T-helper 1 cell treated with Interleukin-12 subunit alpha and Interleukin-12 subunit beta and Interleukin-4 antibody, amounts not matched to agents 30 μg/mL and 1 μg/mL, for 36 hours (primary cell): ENCODE results near the gene EGLN2.
A peak's percentile ranks its signal among the peaks of the same experiment; 100 is the strongest.

Experiments used
- H3K27ac Mint-ChIP-seq: one replicate; pipeline ENCODE4 v1.8.0; 2021; ENCODE audit warnings: mild to moderate bottlenecking, mixed read lengths
- H3K27me3 Mint-ChIP-seq: one replicate; pipeline ENCODE4 v1.8.0; 2021; ENCODE audit warnings: low read depth, mixed read lengths
- H3K36me3 Mint-ChIP-seq: one replicate; pipeline ENCODE4 v1.8.0; 2021; ENCODE audit warnings: low read depth, mixed read lengths
- H3K4me1 Mint-ChIP-seq: one replicate; pipeline ENCODE4 v1.8.0; 2021; ENCODE audit warnings: low read depth, mixed read lengths
- H3K4me3 Mint-ChIP-seq: one replicate; pipeline ENCODE4 v1.8.0; 2021; ENCODE audit warnings: mild to moderate bottlenecking, moderate library complexity, mixed read lengths
- H3K9me3 Mint-ChIP-seq: one replicate; pipeline ENCODE4 v1.8.0; 2021; ENCODE audit warnings: mixed read lengths

EGLN2 gene

DNA sequence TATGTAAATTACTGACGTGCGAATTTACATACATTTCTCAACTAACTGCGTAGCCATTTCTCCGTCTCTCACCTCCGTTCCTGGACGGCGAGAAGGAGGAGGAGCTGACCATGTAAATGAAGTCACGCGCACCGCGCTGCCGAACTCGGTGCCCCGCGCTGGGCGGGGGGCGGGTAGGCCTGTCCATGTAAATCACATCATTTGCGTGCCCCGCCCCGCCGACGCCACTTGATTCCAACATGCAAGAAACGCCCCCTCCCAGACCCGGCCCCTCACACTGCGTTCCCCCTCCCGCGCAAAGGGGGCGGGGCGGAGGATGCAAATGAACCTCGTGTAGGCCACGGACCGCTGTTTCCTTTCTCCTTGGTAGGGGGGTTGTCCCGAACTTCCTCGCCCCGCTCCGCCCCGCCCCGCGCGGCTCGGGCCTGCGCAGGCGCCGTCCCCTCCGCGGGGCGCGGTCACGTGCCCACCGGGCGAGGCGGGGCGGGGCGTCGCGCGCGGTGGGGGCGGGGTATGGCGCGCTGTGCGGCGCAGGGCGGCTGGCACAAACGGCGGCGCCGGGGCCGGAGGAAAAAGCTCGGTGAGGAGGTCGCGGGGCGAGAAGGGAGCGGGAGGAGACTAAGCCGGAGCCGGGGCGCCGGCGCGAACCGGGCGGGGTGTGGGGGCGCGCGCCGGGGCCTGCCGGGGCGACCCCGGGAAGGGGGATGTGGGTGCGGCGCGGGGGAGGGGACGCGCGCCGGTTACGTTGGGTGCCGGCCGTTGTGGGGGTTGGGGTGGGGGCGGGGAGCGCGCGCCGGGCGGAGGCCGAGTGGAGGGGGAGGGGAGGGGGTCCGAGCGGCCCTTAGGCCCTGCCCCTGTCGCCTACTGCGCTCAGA is at the start of gene EGLN2:
Gene EGLN2, plus strand, starts transcription at position 509 of the 875 bp plus-strand sequence. CDS start 1,382 bp downstream, outside the sequence.
- no peaks in the 10 kb centered on the region for H3K27me3 Mint-ChIP-seq
- H3K36me3 Mint-ChIP-seq, result peaks cover 40% of the 10 kb centered on the region
- peak within 1 kb of the TSS; percentile 93 for H3K27ac Mint-ChIP-seq
- no peaks in the 10 kb centered on the region for H3K9me3 Mint-ChIP-seq
- peak within 1 kb of the TSS; percentile 96 for H3K4me3 Mint-ChIP-seq
- peaks cover 47% of the 10 kb centered on the region for H3K4me1 Mint-ChIP-seq

DNA sequence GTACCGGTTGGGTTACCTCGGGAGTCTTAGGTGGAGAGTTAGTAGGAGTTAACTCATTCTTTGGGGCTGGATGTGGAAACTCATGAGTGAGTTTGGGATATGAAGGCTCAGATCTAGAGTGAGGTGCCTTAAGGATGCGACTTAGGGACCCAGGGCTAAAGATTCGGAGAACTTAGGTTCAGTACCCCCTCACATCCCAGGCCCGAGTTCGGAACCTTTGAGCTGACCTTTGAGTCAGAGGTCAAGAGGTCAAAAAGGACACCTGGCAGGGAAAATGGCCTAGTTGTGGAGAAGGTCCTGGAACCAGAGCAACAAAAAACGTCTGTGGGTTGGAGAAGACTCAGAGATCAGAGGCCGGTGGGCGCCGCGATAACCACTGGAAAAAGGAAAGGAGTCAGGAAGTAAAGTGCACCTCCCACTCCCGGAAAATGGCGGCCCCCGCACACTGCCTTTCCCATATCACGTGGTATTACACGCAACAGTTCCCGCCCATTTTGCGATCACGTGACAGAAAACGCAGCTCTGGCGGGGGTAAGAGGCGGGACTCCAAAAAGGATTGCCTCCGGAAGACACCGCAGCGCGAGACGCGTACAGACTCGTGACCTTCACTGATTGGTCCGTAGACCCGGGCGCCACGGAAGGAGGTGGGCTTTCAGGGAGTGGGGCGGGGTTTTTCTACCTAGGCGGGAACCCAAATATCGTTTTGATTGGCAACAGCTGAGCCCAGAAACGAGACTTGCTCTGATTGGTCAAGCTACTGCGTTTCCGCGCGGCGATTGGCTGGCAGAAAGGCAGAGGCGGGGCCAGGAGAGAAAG is 48.7 kb upstream of the EGLN2 start, which contains the start of gene ACTMAP:
Gene ACTMAP, minus strand, starts transcription at position 420 of the 816 bp plus-strand sequence. CDS start 674 bp downstream, outside the sequence.
- H3K4me1 Mint-ChIP-seq, result peaks cover 29% of the 10 kb centered on the region
- peak within 1 kb of the TSS; percentile 95 for H3K4me3 Mint-ChIP-seq
- H3K9me3 Mint-ChIP-seq, result no peaks in the 10 kb centered on the region
- H3K27ac Mint-ChIP-seq, result peak within 1 kb of the TSS; percentile 97
- H3K36me3 Mint-ChIP-seq, result peaks cover 22% of the 10 kb centered on the region
- no peaks in the 10 kb centered on the region for H3K27me3 Mint-ChIP-seq

DNA sequence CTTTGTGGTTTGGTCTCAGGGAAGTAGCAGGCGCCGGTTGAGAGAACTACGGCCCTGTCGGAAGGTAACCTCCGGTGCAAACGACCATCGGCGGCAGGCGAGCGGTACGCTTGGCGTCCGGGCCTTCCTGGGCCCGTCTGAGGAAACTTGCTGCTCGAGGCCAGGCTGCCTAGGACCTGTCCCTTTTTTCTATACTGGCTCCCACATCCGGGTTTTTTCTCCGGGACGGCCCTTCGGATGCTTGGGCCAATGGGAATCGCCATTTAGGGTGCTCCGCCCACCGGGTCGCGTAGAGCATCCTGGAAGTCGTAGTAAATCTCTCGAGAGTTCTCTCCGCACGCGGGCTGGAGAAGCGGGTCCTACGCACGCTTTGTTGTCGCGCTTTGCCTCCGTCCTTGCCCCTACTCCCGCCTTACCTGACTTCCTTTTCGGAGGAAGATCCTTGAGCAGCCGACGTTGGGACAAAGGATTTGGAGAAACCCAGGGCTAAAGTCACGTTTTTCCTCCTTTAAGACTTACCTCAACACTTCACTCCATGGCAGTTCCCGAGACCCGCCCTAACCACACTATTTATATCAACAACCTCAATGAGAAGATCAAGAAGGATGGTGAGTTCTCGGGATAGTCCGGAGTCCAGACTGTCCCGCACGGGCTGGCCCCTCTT is 48.0 kb upstream of the EGLN2 start, which contains the start of gene SNRPA:
Gene SNRPA, plus strand, starts transcription at position 330 of the 664 bp plus-strand sequence. Its CDS starts 206 bp downstream, at position 536.
- H3K4me1 Mint-ChIP-seq, result peaks cover 35% of the 10 kb centered on the region
- H3K27ac Mint-ChIP-seq, result peak within 1 kb of the TSS; percentile 97
- peak within 1 kb of the TSS; percentile 95 for H3K4me3 Mint-ChIP-seq
- H3K36me3 Mint-ChIP-seq, result peaks cover 27% of the 10 kb centered on the region
- no peaks in the 10 kb centered on the region for H3K27me3 Mint-ChIP-seq
- H3K9me3 Mint-ChIP-seq, result no peaks in the 10 kb centered on the region

DNA sequence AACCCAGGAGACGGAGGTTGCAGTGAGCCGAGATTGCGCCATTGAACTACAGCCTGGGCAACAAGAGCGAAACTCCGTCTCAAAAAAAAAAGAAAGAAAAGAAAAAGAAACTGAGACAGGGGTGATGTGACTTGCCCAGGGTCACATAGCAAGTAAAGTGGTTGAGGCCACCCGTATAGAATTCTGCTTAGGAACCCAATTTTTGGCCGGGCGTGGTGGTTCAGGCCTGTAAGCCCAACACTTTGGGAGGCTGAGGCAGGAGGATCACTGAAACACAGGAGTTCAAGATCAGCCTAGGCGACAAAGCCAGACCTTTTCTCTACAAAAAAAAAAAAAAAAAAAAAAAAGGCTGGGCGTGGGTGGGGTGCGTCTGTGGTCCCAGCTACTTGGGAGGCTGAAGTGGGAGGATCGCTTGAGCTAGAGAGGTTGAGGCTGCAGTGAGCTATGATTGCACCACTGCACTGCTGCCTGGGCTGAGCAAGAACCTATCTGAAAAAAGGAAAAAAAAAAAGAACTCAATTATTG is 46.7 kb upstream of the EGLN2 start:
- Mint-ChIP-seq H3K36me3 (peaks cover 36% of the 10 kb centered on the region), H3K27me3 (no peaks in the 10 kb centered on the region), H3K4me3 (peak overlapping the region; percentile 95), H3K9me3 (no peaks in the 10 kb centered on the region), H3K27ac (peak overlapping the region; percentile 97), H3K4me1 (peaks cover 46% of the 10 kb centered on the region)

- Mint-ChIP-seq H3K4me1 (peaks cover 45% of the 10 kb centered on the region), H3K9me3 (no peaks in the 10 kb centered on the region), H3K27me3 (no peaks in the 10 kb centered on the region), H3K27ac (peak overlapping the region; percentile 87), H3K36me3 (peaks cover 47% of the 10 kb centered on the region), H3K4me3 (peak overlapping the region; percentile 79)
Observed at GRCh38 chr19:40754611-40755247, 44.3 kb upstream of the EGLN2 start.

DNA sequence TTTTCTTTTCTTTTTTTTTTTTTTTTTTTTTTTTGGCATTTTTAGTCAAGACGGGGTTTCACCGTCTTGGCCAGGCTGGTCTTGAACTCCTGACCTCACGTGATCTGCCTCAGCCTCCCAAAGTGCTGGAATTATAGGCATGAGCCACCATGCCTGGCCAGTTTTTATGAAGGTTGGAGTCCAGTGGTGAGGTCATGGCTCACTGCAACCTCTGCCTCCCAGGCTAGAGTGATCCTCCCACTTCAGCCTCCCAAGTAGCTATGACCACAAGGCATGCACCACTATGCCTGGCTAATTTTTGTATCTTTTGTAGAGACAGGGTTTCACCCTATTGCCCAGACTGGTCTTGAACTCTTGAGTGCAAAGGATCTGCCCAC is 43.8 kb upstream of the EGLN2 start:
- peaks cover 51% of the 10 kb centered on the region for H3K36me3 Mint-ChIP-seq
- H3K4me1 Mint-ChIP-seq, result peaks cover 42% of the 10 kb centered on the region
- H3K27ac Mint-ChIP-seq, result no peak overlapping the region
- no peaks in the 10 kb centered on the region for H3K9me3 Mint-ChIP-seq
- H3K27me3 Mint-ChIP-seq, result no peaks in the 10 kb centered on the region
- H3K4me3 Mint-ChIP-seq, result peak overlapping the region; percentile 41

DNA sequence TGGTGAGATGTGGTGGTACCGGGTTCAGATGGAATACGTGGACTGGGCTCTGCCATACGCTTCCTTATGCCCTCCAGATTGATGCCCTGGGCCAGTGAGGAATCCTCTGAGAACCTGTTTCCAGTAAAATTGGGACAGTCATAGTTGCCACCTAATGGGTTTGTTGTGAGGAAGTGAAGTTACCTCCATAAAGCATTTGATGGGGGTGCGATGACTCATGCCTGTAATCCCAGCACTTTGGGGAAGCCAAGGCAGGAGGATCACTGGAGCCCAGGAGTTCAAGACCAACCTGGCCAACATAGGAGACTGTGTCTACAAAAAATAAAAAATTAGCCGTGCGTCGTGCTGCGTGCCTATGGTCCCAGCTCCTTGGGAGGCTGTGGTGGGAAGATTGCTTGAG is 43.2 kb upstream of the EGLN2 start:
- H3K4me1 Mint-ChIP-seq, result peaks cover 45% of the 10 kb centered on the region
- H3K27ac Mint-ChIP-seq, result peak overlapping the region; percentile 64
- no peaks in the 10 kb centered on the region for H3K9me3 Mint-ChIP-seq
- H3K27me3 Mint-ChIP-seq, result no peaks in the 10 kb centered on the region
- H3K4me3 Mint-ChIP-seq, result peak overlapping the region; percentile 41
- H3K36me3 Mint-ChIP-seq, result peaks cover 54% of the 10 kb centered on the region

GRCh38 chr19:40756502-40757110 is 42.4 kb upstream of the EGLN2 start:
- Mint-ChIP-seq H3K4me1 (peaks cover 48% of the 10 kb centered on the region), H3K36me3 (peaks cover 51% of the 10 kb centered on the region)

DNA sequence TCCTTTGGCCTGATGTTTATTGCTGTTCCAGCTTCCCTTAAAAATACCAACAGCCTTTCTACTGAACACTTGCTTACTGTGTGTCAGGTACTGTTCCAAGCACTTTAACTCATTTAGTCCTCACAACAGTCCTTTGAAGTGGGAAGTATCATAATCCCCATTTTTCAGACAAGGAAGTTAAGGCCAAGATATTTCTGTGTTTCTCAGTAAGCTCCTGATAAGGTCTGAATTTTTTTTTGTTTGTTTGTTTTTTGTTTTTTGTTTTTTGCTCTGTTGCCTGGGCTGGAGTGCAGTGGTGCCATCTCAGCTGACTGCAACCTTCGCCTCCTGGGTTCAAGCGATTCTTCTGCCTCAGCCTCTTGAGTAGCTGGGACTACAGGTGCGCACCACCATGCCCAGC is 40.5 kb upstream of the EGLN2 start:
- Mint-ChIP-seq H3K9me3 (no peaks in the 10 kb centered on the region), H3K4me1 (peaks cover 50% of the 10 kb centered on the region), H3K27ac (no peak overlapping the region)

More at GRCh38 chr19:40756502-40757110, 42.4 kb upstream of the EGLN2 start:
- Mint-ChIP-seq H3K27me3 (no peaks in the 10 kb centered on the region), H3K9me3 (no peaks in the 10 kb centered on the region), H3K27ac (peak overlapping the region; percentile 64), H3K4me3 (peak overlapping the region; percentile 41)

DNA sequence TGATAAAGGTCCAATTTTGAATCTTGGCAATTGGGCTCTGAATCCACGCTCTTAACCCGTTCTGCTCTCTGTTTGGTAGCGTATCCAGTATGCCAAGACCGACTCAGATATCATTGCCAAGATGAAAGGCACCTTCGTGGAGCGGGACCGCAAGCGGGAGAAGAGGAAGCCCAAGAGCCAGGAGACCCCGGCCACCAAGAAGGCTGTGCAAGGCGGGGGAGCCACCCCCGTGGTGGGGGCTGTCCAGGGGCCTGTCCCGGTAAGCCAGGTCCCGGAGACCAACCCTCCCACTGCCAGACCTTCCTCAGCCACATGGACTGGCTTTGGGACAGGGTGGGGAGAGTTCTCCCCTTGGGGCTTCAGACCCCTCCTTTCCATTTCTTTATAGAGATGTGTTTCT is 39.6 kb upstream of the EGLN2 start:
- H3K4me3 Mint-ChIP-seq, result no peak overlapping the region
- peaks cover 70% of the 10 kb centered on the region for H3K36me3 Mint-ChIP-seq
- H3K27ac Mint-ChIP-seq, result no peak overlapping the region
- peaks cover 52% of the 10 kb centered on the region for H3K4me1 Mint-ChIP-seq
- H3K27me3 Mint-ChIP-seq, result no peaks in the 10 kb centered on the region
- H3K9me3 Mint-ChIP-seq, result no peaks in the 10 kb centered on the region

More for the DNA sequence above, 40.5 kb upstream of the EGLN2 start:
- no peak overlapping the region for H3K4me3 Mint-ChIP-seq
- H3K36me3 Mint-ChIP-seq, result peaks cover 63% of the 10 kb centered on the region
- H3K27me3 Mint-ChIP-seq, result no peaks in the 10 kb centered on the region

- H3K27ac Mint-ChIP-seq, result no peak overlapping the region
- no peaks in the 10 kb centered on the region for H3K9me3 Mint-ChIP-seq
- no peaks in the 10 kb centered on the region for H3K27me3 Mint-ChIP-seq
- peaks cover 36% of the 10 kb centered on the region for H3K4me1 Mint-ChIP-seq
- peaks cover 61% of the 10 kb centered on the region for H3K36me3 Mint-ChIP-seq
- H3K4me3 Mint-ChIP-seq, result no peak overlapping the region
Observed at GRCh38 chr19:40762754-40763470, 36.1 kb upstream of the EGLN2 start.

- H3K27ac Mint-ChIP-seq, result no peak overlapping the region
- H3K4me1 Mint-ChIP-seq, result peaks cover 32% of the 10 kb centered on the region
- H3K27me3 Mint-ChIP-seq, result no peaks in the 10 kb centered on the region
- H3K9me3 Mint-ChIP-seq, result no peaks in the 10 kb centered on the region
- H3K36me3 Mint-ChIP-seq, result peaks cover 55% of the 10 kb centered on the region
- H3K4me3 Mint-ChIP-seq, result no peak overlapping the region
Observed at GRCh38 chr19:40763526-40763925, 35.5 kb upstream of the EGLN2 start.

GRCh38 chr19:40763963-40764362 is 35.0 kb upstream of the EGLN2 start:
- Mint-ChIP-seq H3K27ac (peak overlapping the region; percentile 18), H3K4me1 (peaks cover 32% of the 10 kb centered on the region), H3K9me3 (no peaks in the 10 kb centered on the region), H3K27me3 (no peaks in the 10 kb centered on the region), H3K36me3 (peaks cover 54% of the 10 kb centered on the region), H3K4me3 (no peak overlapping the region)
